ENCODE measurements around the gene ZNF429. TPM values are rescaled to one million over a fixed set of nuclear protein-coding genes. Genes with fewer than 3 reads are reported as not detected.
"Not testable (repeated sequence)": the region's sequence is repeated elsewhere in the genome, so short reads cannot be mapped to it uniquely, and the experiment has no call there.

The ZNF429 gene
- total RNA-seq, 1 donor from 2014 or later = 7.0 TPM

- no peak for DNase-seq (ENCODE audit: low spot score)
These were observed 85.5 kb downstream of the ZNF429 start for GRCh38 chr19:21590867-21591266.

GRCh38 chr19:21593008-21593481 is 87.6 kb downstream of the ZNF429 start:
- no peak for DNase-seq (ENCODE audit: low spot score)

DNA sequence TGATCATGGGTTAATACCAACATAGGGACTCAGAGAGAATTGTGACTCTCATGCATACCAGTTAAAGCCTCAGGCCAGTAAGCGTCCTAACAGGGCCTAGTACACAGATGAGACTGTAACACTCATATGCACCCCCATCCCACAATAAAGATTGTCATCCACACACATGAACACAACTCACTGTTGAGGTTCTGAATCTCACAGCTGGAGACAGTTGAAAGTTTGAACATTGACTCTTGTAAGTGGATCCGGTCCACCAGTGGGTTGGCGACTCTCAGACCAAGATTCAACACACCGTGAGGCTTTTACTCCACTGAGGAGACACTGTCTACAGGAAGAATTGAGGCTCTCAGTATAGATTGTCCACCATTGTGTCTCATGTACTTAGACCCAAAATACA is 88.1 kb downstream of the ZNF429 start:
- DNase-seq (ENCODE audit: low spot score) = no peak

DNA sequence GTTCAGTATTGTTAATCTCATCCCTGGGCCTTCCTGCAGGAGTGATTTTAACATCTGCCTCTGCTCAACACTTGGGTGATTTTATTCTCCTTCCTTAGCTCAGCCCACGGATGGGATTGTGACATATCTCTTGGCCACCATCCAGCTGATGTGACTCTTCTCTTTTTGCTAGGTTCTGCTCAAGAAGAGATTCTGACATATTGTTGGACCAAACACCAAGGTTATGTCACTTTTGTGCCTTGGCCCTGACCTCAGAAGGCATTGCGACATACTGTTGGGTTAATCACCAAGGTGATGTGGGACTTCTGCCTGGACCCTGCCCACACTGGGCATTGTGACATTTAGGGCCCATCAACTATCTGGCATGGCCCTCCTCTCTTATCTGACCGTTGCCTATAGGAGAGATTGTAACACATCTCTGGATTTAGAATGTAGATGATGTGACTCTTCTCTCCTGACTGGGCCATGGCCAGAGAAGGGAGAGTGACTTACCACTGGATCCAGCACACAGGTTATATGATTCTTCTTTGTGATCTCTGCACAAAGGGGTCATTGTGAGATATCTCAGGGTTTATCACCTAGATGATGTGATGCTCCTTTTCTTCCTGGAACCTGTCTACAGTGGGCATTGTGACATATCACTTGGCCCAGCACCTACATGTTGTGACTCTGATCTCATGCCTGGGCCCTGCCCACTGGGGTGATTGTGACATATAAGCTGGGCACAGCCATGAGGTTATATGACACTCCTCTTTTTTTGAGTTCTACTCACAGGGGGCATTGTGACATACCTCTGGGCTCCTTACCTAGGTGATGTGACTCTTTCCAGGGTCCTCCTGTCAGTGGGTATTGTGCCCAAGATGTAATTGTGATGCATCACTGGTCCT is 88.8 kb downstream of the ZNF429 start:
- no peak for DNase-seq (ENCODE audit: low spot score)

GRCh38 chr19:21595185-21595584 is 89.8 kb downstream of the ZNF429 start:
- no peak for DNase-seq (ENCODE audit: low spot score)

DNA sequence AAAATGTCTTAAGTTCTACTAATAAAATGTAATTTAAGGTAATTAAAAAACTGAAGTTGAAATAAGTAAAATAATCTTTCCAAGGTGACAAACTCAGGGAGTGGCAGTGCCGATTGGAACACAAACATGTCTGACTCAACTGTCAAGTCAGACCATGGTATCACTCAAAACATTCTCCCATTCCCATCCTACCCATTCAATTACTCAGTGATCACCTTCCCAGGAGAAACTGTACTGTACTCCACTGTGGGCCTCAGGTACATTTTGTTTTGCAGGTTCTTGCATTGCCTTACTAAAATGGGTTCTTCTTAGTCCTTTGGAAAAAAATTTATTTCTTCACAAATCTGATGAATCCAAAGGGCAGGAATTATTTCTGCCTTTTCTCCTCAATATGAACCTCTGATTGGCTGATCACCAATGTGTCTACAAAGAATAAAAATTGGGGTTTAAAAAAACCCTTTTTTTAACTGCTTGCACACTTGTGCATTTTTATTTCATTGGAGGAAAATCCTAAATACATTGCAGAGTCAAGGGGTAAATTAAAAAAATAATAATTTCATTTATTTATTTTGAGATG is 96.8 kb downstream of the ZNF429 start:
- no peak for DNase-seq (ENCODE audit: low spot score)

GRCh38 chr19:21602659-21603430 is 97.4 kb downstream of the ZNF429 start:
- not testable (repeated sequence) for DNase-seq (ENCODE audit: low spot score)

DNA sequence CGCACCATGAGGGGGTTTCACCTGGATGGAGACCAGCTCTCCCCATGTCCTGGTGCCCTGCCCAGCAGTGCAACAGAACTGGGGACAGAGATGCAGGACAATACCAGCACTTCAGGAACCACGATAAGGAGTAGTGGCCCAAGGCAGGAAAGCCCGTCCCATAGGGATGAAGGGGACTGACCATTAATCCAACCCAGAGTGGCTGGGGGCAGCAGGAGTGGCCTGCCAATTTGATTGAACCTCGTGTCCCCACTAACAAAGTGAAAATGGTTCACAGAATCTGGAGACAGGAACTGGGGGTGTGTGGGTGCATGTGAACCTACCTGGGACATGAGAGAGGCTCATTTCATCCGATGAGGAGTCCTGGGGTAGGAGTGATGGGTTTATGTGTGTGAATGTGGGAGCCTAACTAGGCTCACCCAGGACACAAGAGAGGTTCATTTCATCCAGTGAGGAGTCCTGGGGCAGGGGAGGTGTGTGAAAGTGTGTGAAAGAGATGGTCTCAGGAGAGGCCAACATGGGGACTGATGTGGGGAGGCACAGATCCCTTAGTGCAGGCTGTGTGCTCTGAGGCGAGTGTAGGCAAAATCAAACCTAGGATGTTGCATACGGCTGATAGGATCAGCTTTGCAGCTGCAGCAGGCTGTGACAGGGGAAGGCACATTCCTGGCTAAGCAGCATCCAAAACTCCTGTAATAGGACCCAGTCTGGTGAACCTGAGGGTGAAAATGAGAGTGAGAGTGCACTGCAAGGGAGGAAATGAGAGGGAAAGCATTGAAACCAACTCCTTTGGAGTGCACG is 98.2 kb downstream of the ZNF429 start:
- DNase-seq (ENCODE audit: low spot score) = no peak

DNA sequence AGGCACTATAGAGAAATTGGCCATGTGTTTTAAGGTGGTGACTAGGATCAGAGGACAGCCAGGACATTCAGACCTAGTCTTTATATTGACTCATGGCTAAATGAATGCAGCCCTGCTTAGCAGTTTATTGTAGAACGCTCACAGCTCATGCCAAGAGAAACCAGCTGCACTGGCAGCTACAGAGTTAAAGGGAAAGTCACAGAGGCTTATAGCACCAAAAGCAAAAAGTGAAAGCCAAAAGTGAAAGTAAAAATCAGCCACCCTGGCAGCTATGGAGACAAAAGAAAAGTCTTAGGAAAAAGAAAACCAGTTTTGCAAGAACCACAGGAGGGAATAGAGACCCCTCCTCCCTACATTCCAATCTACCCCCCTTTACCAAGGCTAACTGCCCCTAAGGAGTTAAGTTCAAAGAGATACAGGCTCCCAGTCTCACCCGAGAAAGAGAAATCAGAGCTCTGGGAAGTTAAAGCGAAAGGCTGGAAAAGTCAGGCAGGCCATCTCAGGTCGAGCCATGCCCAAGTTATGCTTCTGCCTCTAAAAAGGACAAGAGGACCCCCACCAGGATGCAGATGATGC is 99.0 kb downstream of the ZNF429 start:
- DNase-seq (ENCODE audit: low spot score) = no peak

Other genes starting within 250 kb of the ZNF429 start
- gene ZNF708, start 176.2 kb upstream of the ZNF429 start, total RNA-seq = 11.0 TPM
- gene ZNF738, start 146.6 kb upstream of the ZNF429 start, total RNA-seq = 2.4 TPM
- gene ZNF493, start 108.5 kb upstream of the ZNF429 start, total RNA-seq = 10.8 TPM